Ishikawa (cell line): ENCODE data around the gene PCDHB3.

ENCODE experiments used
- CEBPB ChIP-seq: IDR thresholded peaks from 2 replicates; pipeline ENCODE4 v1.6.1; 2012
- CREB1 ChIP-seq: IDR thresholded peaks from 2 replicates; pipeline ENCODE4 v1.6.1; 2012; ENCODE audit warnings: low read depth
- EGR1 ChIP-seq: IDR thresholded peaks from 2 replicates; pipeline ENCODE4 v1.6.1; 2012
- EP300 ChIP-seq: IDR thresholded peaks from 2 replicates; pipeline ENCODE4 v1.6.1; 2012; ENCODE audit warnings: borderline replicate concordance
- FOXM1 ChIP-seq: IDR thresholded peaks from 2 replicates; pipeline ENCODE4 v1.6.1; 2012; ENCODE audit warnings: low read depth, borderline replicate concordance
- MAX ChIP-seq: IDR thresholded peaks from 2 replicates; pipeline ENCODE4 v1.6.1; 2012
- NFIC ChIP-seq: IDR thresholded peaks from 2 replicates; pipeline ENCODE4 v1.6.1; 2012
- RAD21 ChIP-seq: IDR thresholded peaks from 2 replicates; pipeline ENCODE4 v1.6.1; 2012; ENCODE audit warnings: low read depth
- REST ChIP-seq: IDR thresholded peaks from 2 replicates; pipeline ENCODE4 v1.6.1; 2012; ENCODE audit warnings: low read depth, mild to moderate bottlenecking
- TAF1 ChIP-seq: IDR thresholded peaks from 2 replicates; pipeline ENCODE4 v1.6.1; 2012; ENCODE audit warnings: low read depth, mild to moderate bottlenecking
- TCF12 ChIP-seq: IDR thresholded peaks from 2 replicates; pipeline ENCODE4 v1.6.1; 2012; ENCODE audit warnings: low read depth
- TEAD4 ChIP-seq: IDR thresholded peaks from 2 replicates; pipeline ENCODE4 v1.6.1; 2012
- USF1 ChIP-seq: IDR thresholded peaks from 2 replicates; pipeline ENCODE4 v1.6.1; 2012
- YY1 ChIP-seq: IDR thresholded peaks from 2 replicates; pipeline ENCODE4 v1.6.1; 2012; ENCODE audit warnings: low read depth
- ZBTB7A ChIP-seq: IDR thresholded peaks from 2 replicates; pipeline ENCODE4 v1.6.1; 2012; ENCODE audit warnings: low read depth

The PCDHB3 gene

GRCh38 chr5:141084487-141084989 lies 15.7 kb upstream of the PCDHB3 start:
- TF ChIP-seq CEBPB (no peak), MAX (no peak), RAD21 (peak; percentile 32; the same call in 1 of the 2 replicates)

GRCh38 chr5:141094481-141095262 lies 5.6 kb upstream of the PCDHB3 start, which contains the start of gene PCDHB2:
Gene PCDHB2, plus strand, starts transcription at chr5:141094615. Its CDS starts 176 bp downstream, at chr5:141094791.
- TF ChIP-seq EGR1: no peak
- TF ChIP-seq RAD21: peak; percentile 40; the same call in 1 of the 2 replicates

GRCh38 chr5:141095263-141095641 lies 5.0 kb upstream of the PCDHB3 start:
- TF ChIP-seq YY1 (no peak), CREB1 (no peak), REST (no peak), MAX (no peak), ZBTB7A (no peak), NFIC (no peak), TEAD4 (no peak), EP300 (no peak), CEBPB (no peak), USF1 (no peak), FOXM1 (no peak), EGR1 (no peak), TCF12 (no peak), TAF1 (no peak), RAD21 (no peak)

GRCh38 chr5:141101059-141101458 lies 786 bp downstream of the PCDHB3 start:
- TF ChIP-seq EGR1 (no peak), CEBPB (no peak), TEAD4 (no peak), TCF12 (no peak), MAX (no peak), EP300 (no peak), USF1 (no peak), ZBTB7A (no peak), YY1 (no peak), TAF1 (no peak), NFIC (no peak)

GRCh38 chr5:141105350-141105749 lies 5.1 kb downstream of the PCDHB3 start:
- TF ChIP-seq USF1 (no peak), YY1 (no peak), EP300 (no peak), TAF1 (no peak), FOXM1 (no peak), CREB1 (no peak), TEAD4 (no peak), TCF12 (no peak), EGR1 (no peak)

- TF ChIP-seq EGR1 (no peak), TCF12 (no peak), YY1 (no peak), REST (no peak), USF1 (no peak), TAF1 (no peak), EP300 (no peak), MAX (no peak), TEAD4 (no peak), CEBPB (no peak), FOXM1 (no peak), RAD21 (no peak), CREB1 (no peak), ZBTB7A (no peak), NFIC (no peak)
These were observed 19.0 kb downstream of the PCDHB3 start for GRCh38 chr5:141119250-141119649.
